Adipocyte (in vitro differentiated cells): Measurements from ENCODE around the gene DYRK1B.
A peak's percentile ranks its signal among the peaks of the same experiment; 100 is the strongest.
"Not testable (repeated sequence)": the region's sequence is repeated elsewhere in the genome, so short reads cannot be mapped to it uniquely, and the experiment has no call there.

Experiments used
- DNase-seq: peaks from one replicate; pipeline ENCODE4 v3.0.0-alpha.2; 2015; ENCODE audit warnings: low read depth
- H3K27me3 ChIP-seq: replicated peaks from 2 replicates; pipeline ENCODE4 v1.7.0; 2013; ENCODE audit warnings: mild to moderate bottlenecking, low read length, moderate library complexity; ENCODE audit not compliant: control insufficient read depth, insufficient read depth
- H3K36me3 ChIP-seq: 2 replicates; pipeline ENCODE4 v1.7.0; 2013; ENCODE audit warnings: low read length, mild to moderate bottlenecking, moderate library complexity; ENCODE audit not compliant: control insufficient read depth, insufficient read depth, severe bottlenecking
- H3K4me1 ChIP-seq: 2 replicates; pipeline ENCODE4 v1.7.0; 2013; ENCODE audit warnings: mild to moderate bottlenecking, low read length, moderate library complexity; ENCODE audit not compliant: control insufficient read depth, insufficient read depth
- H3K4me3 ChIP-seq: 2 replicates; pipeline ENCODE4 v1.7.0; 2013; ENCODE audit warnings: mild to moderate bottlenecking, low read length, moderate library complexity
- H3K9ac ChIP-seq: 2 replicates; pipeline ENCODE4 v1.7.0; 2013; ENCODE audit warnings: mild to moderate bottlenecking, low read length, moderate library complexity
- H3K9me3 ChIP-seq: 2 replicates; pipeline ENCODE4 v1.7.0; 2013; ENCODE audit warnings: mild to moderate bottlenecking, low read length, moderate library complexity; ENCODE audit not compliant: control insufficient read depth

Gene DYRK1B

GRCh38 chr19:39833464-39834286 is at the start of gene DYRK1B:
Gene DYRK1B, minus strand, starts transcription at chr19:39834162. Its CDS starts 2,295 bp downstream, at chr19:39831867.
- Histone ChIP-seq H3K9ac (peak within 1 kb of the TSS; percentile 90), H3K9me3 (no peaks in the 10 kb centered on the region), H3K4me3 (peak within 1 kb of the TSS; percentile 93), H3K27me3 (no peaks in the 10 kb centered on the region), H3K4me1 (peaks cover 17% of the 10 kb centered on the region), H3K36me3 (peaks cover 66% of the 10 kb centered on the region)
- DNase-seq, result peak; percentile 99

DNA sequence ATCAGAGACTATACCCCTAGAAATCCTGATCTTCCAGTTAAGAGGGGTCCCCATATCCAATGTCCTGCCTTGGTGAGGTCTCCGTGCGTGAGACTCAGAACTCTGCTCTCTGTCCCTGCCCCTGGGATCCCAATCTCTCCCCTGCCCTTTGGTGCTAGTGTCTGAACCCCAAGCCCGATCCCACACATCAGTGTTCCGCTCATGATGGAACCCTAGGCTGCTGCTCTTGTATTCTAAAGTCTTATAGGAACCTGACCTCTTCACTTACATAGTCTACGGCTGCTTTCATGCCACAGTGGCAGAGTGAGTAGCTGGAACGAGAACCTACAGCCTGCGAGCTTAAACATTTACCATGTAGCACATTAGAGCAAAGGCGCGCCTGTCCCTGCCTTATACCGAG is 48.7 kb upstream of the DYRK1B start:
- not testable (repeated sequence) for H3K4me3 ChIP-seq, H3K9me3 ChIP-seq, DNase-seq, H3K27me3 ChIP-seq, H3K36me3 ChIP-seq, H3K9ac ChIP-seq, H3K4me1 ChIP-seq

DNA sequence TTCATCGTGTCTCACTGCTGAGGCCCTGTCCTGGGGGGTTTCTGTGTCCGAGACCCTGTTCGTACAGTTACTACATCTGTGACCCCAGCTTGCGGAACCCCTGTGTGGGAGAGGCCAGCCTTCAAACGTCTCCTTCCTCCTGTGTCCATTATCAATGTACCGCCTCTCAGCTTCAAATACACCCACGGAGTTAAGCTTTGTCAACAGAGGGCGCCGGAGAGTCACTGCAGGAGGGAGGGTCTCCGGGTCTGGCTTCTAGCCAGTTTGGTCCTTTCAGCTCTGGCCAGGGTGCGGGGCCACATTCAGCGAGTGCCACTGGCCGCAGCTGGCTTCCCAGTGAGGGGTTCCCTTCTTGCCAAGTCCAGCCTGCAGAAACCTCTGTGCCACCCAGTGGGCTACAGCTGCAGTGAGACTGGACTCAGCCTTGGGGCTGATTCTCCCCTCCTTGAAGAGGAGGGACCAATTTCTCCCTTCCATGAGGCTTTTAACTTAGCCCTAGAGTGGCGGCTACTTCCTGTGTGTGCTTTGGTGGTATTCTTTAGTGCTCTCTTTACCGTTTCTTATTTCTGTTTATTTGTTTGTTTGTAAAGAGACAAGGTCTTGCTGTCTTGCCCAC is 47.6 kb upstream of the DYRK1B start:
- not testable (repeated sequence) for H3K27me3 ChIP-seq, H3K9ac ChIP-seq, H3K36me3 ChIP-seq, H3K9me3 ChIP-seq, H3K4me1 ChIP-seq, H3K4me3 ChIP-seq
- DNase-seq, result peak; percentile 15

- H3K9me3 ChIP-seq, H3K4me1 ChIP-seq, H3K9ac ChIP-seq, H3K36me3 ChIP-seq, H3K4me3 ChIP-seq, H3K27me3 ChIP-seq, DNase-seq: not testable (repeated sequence)
Observed at GRCh38 chr19:39880241-39880640, 46.3 kb upstream of the DYRK1B start.

DNA sequence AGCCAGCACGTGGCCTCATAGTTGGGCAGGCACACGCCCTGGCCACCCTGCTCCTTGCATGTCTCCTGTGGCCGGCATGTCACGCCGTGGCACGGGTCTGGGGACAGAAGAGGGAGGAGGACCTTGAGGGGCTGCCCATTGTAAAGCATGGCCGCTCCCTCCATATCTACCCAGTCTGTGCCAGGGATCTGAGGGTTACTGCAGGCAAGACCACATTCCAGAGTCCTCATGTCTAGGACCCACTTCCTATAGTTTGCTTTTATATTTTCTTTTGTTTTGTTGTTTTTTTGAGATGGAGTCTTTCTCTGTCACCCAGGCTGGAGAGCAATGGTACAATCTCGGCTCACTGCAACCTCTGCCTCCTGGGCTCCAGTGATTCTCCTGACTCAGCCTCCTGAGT is 45.8 kb upstream of the DYRK1B start:
- not testable (repeated sequence) for DNase-seq, H3K27me3 ChIP-seq, H3K4me1 ChIP-seq, H3K9ac ChIP-seq, H3K4me3 ChIP-seq, H3K9me3 ChIP-seq, H3K36me3 ChIP-seq

GRCh38 chr19:39878866-39879265 is 44.9 kb upstream of the DYRK1B start:
- not testable (repeated sequence) for H3K9ac ChIP-seq, H3K9me3 ChIP-seq, H3K4me1 ChIP-seq, H3K36me3 ChIP-seq, H3K4me3 ChIP-seq, H3K27me3 ChIP-seq, DNase-seq

- Histone ChIP-seq H3K27me3 (no peaks in the 10 kb centered on the region), H3K36me3 (no peaks in the 10 kb centered on the region), H3K9me3 (no peaks in the 10 kb centered on the region), H3K9ac (no peak overlapping the region), H3K4me1 (no peaks in the 10 kb centered on the region), H3K4me3 (no peak overlapping the region)
- DNase-seq, result no peak
Observed at GRCh38 chr19:39878398-39878797, 44.4 kb upstream of the DYRK1B start.

GRCh38 chr19:39877982-39878381 is 44.0 kb upstream of the DYRK1B start:
- not testable (repeated sequence) for H3K4me3 ChIP-seq, H3K36me3 ChIP-seq, DNase-seq, H3K4me1 ChIP-seq, H3K9ac ChIP-seq, H3K27me3 ChIP-seq, H3K9me3 ChIP-seq

DNA sequence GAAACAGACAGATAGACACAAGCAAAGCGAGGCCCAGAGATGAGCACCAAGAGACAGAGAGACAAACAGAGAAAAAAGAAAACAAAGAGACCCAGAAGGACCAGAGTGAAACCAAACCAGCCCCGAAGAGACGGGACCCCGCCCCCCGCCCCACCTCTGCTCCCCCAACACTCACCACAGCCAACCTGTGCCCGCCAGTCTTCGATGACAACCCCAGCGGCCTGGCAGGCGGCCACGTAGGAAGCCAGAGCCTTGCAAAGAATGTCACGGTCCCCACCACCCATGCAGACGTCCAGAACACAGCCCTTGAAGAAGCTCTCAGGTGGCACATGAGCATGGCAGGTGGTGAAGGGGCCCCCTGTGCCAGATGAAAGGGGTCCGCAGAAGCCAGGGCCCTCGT is 43.5 kb upstream of the DYRK1B start:
- H3K27me3 ChIP-seq, H3K36me3 ChIP-seq, H3K4me3 ChIP-seq, H3K9me3 ChIP-seq, H3K9ac ChIP-seq, DNase-seq, H3K4me1 ChIP-seq: not testable (repeated sequence)

DNA sequence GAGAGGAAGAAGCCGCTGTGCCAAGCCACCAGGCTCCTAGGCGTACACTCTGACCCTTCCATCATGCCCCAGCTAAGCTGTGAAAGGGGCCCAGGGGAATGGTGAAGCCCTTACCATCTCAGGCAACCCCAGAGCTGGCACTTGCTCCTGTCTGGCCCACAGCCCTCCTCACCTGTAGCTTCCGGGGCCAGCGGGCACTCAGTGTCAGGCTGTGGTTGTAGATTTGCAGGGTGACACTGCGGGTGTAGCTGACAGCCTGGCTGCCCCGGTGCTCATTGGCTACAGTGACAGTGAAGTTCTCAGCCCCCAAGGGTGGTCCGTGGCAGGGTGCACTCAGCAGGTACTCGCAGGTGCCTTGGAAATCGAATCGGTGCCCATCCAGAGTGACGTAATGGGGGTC is 42.5 kb upstream of the DYRK1B start:
- not testable (repeated sequence) for H3K36me3 ChIP-seq, H3K4me1 ChIP-seq, H3K9me3 ChIP-seq, H3K9ac ChIP-seq, H3K27me3 ChIP-seq, H3K4me3 ChIP-seq, DNase-seq

- not testable (repeated sequence) for DNase-seq, H3K4me3 ChIP-seq, H3K36me3 ChIP-seq, H3K9me3 ChIP-seq, H3K9ac ChIP-seq, H3K4me1 ChIP-seq, H3K27me3 ChIP-seq
Observed at GRCh38 chr19:39875401-39875864, 41.5 kb upstream of the DYRK1B start.
